ENCODE measurements around the gene WDR83. TPM values are rescaled to one million over a fixed set of nuclear protein-coding genes. Genes with fewer than 3 reads are reported as not detected.

WDR83 gene
- total and polyA plus RNA-seq, 2 donors (not counting 3 experiments of a cell fraction or from before 2014, with no cell fraction given): 10.5 to 11.8 TPM

DNA sequence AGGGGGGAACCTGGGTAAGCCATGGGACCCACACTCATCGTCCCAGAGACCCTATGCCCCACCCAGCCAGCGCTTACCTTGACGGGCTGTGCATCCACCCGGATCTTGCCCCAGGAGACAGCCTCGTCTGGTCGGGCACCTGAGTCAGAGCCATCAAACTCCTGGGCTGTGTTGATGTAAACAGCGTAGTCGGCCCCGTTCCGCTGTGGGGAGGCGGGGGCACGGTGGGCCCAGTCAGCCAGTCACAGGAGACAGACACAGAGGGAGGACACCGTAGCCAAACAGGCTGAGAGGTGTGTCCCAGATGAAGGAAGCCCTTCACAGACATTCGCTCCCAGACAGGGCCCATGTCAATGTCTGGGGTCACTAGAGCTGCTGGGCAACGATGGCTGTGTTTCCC, 9.3 kb downstream of the WDR83 start:
- no peaks in the 10 kb centered on the region for H4K20me1 ChIP-seq (replicated peaks; ENCODE audit: control insufficient read depth, extremely low read depth, insufficient read depth, low read length)
- FAIRE-seq (no peak), DNase-seq (ENCODE audit: low read depth, low spot score) (no peak)
- H3K27me3 ChIP-seq (ENCODE audit: control insufficient read depth in 2 of 2, insufficient read depth in 2 of 2, low read length in 2 of 2): no peaks in the 10 kb centered on the region
- H3K36me3 ChIP-seq (ENCODE audit: control insufficient read depth in 2 of 2, extremely low read depth in 1 of 2, insufficient read depth in 2 of 2, low read length in 2 of 2): peaks cover 5 to 42% of the 10 kb centered on the region in 2 experiments
- no peak for TF ChIP-seq JUN (IDR thresholded peaks at IDR 0.05; ENCODE audit: borderline replicate concordance, insufficient read depth, insufficient read length, low read depth)
- no peak for TF ChIP-seq CTCF (IDR thresholded peaks at IDR 0.05; ENCODE audit: extremely low read depth in 1 of 2, insufficient read depth in 1 of 2, low read depth in 1 of 2, low read length in 2 of 2)
- no peak for TF ChIP-seq POLR2AphosphoS5 (IDR thresholded peaks at IDR 0.05; ENCODE audit: insufficient read depth, low read depth, low read length)
- TF ChIP-seq FOS (IDR thresholded peaks at IDR 0.05; ENCODE audit: borderline replicate concordance, insufficient read depth, low read length): no peak
- TF ChIP-seq, protein P1, sequence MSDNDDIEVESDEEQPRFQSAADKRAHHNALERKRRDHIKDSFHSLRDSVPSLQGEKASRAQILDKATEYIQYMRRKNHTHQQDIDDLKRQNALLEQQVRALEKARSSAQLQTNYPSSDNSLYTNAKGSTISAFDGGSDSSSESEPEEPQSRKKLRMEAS (IDR thresholded peaks at IDR 0.05; ENCODE audit: insufficient read depth, insufficient read length): no peak
- TF ChIP-seq GATA2 (IDR thresholded peaks at IDR 0.05; ENCODE audit: insufficient read depth, insufficient read length, low read depth, low read length): no peak
- TF ChIP-seq POLR2A (IDR thresholded peaks at IDR 0.05; ENCODE audit: low read depth, low read length): no peak
- TF ChIP-seq EZH2 (IDR thresholded peaks at IDR 0.05; ENCODE audit: borderline replicate concordance, low read depth, low read length, severe bottlenecking): no peak
- no peak for TF ChIP-seq MYC (IDR thresholded peaks at IDR 0.05; ENCODE audit: low read depth, low read length)
- no peaks in the 10 kb centered on the region for H3K9me3 ChIP-seq (replicated peaks; ENCODE audit: control insufficient read depth, insufficient read depth, low read length)
- POLR2A ChIA-PET: no interaction called here
- no peaks in the 10 kb centered on the region for H3K9me1 ChIP-seq (replicated peaks; ENCODE audit: control insufficient read depth, extremely low read depth, insufficient read depth, low read length)
- H3K9ac ChIP-seq (replicated peaks; ENCODE audit: extremely low read depth, insufficient read depth, low read length): no peak overlapping the region
- H3K79me2 ChIP-seq (ENCODE audit: control insufficient read depth, insufficient read depth, low read length): peaks cover 9% of the 10 kb centered on the region
- no peak overlapping the region for H3K4me3 ChIP-seq (replicated peaks in 1 of 3; ENCODE audit: insufficient read depth in 1 of 3, low read depth in 1 of 3, low read length in 3 of 3)
- BruUV-seq (replicated peaks): no TSS peak
- no peak overlapping the region for H3K4me2 ChIP-seq (ENCODE audit: insufficient read depth, low read length)
- no peak overlapping the region for H2AFZ ChIP-seq (ENCODE audit: low read depth, low read length)
- intact Hi-C loops (cut with micrococcal nuclease): loop anchor here (1.0 kb wide), 1 partner anchor 171 kb away; no protein-coding TSS in a partner anchor
- no peak overlapping the region for H3K27ac ChIP-seq (ENCODE audit: insufficient read depth, low read depth, low read length)
- dilution Hi-C loops (cut with MboI; ENCODE audit: extremely low pct_ligation_motif_present, low sequenced_read_pairs): no loop called here
- CTCF ChIA-PET: interaction anchor here (1.0 to 4.7 kb wide), 7 partner anchors 10 to 878 kb away, joined by 3 to 38 read pairs (median 3); partner anchors contain the start of gene GET3
- H3K4me1 ChIP-seq (ENCODE audit: control insufficient read depth, extremely low read depth, insufficient read depth, low read length): no peaks in the 10 kb centered on the region
